A673 (cell line): ENCODE measurements around the gene PYDC2.

Experiments
- CTCF ChIP-seq: fragments of 300-800, 200-600 bp; sonication (generic); conservative IDR thresholded peaks from 2 replicates; pipeline ENCODE4 v1.5.1; 2017; ENCODE audit warnings: low read depth, mild to moderate bottlenecking, antibody characterized with exemption, low read length, moderate library complexity, mixed read lengths
- EZH2 ChIP-seq: fragments of 200-600 bp; sonication (generic); IDR thresholded peaks from 2 replicates; pipeline ENCODE4 v1.6.1; 2017; ENCODE audit warnings: borderline replicate concordance, low read depth, mild to moderate bottlenecking, mixed read lengths, antibody characterized with exemption, low read length; ENCODE audit not compliant: poor library complexity, severe bottlenecking

GRCh38 chr3:191470080-191470479 is 9.1 kb downstream of the PYDC2 start:
- TF ChIP-seq EZH2 = no peak
- TF ChIP-seq CTCF = no peak
